ENCODE results near the gene DPEP2NB.
"Not testable (repeated sequence)": the region's sequence is repeated elsewhere in the genome, so short reads cannot be mapped to it uniquely, and the experiment has no call there.

Gene DPEP2NB

DNA sequence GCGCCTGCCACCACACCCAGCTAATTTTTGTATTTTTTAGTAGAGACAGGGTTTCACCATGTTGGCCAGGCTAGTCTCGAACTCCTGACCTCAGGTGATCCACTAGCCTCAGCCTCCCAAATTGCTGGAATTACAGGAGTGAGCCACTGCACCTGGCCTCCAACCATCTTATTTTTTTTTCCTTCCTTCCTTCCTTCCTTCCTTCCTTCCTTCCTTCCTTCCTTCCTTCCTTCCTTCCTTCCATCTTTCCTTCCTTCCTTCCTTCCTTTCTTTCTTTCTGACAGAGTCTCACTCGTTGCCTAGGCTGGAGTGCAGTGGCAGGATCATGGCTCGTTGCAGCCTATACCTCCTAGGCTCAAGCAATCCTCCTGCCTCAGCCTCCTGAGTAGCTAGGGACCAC is 5.8 kb downstream of the DPEP2NB start:
- DNase-seq: not testable (repeated sequence)

DNA sequence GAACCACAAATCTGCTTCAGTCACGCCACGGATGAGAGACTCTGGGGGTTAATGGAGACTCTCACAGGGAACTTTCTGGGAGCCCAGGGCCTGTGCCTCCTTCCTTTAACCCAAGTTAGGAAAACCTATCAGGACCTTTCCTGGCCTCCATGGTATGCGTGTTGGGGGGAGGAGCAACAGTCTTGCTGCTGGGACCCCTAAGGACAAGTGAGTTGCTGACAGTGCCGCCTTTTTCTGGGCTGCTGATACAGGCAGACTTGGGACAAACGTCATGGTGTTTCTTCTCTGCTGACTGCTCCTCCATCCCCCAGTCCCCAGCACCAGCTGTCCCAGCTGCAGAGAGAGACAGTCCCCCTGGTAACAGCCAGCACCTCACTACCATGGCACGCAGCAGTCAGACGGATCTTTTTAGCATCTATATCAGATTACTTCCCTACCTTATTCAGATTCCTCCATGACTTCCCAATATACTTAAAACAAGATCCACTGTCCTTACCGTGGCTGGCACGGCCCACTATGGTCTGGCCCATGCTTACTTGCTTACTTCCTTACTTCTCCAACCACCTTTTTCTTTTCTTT is 6.5 kb downstream of the DPEP2NB start:
- no peak for DNase-seq

DNA sequence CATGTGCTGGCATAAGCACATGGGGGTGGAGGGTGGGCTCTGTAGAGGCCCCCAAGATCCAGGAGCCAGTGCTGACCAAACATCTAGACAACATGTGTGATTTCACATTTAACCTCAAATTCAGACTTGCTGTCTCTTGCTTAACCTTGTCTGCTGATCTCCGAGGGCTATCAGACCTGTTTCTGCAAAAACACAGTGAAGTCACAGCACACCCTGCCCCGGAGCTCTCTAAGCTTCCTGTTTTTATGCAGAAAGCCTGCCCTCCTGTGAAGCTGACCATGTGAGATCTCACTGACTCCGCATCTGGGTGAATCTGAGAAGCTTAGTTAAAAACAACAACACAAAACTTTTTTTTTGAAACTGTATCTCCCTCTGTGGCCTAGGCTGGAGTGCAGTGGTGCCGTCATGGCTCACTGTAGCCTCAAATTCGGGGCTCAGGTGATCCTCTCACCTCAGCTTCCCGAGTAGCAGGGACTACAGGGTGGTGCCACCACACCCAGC is 9.9 kb downstream of the DPEP2NB start:
- no peak for DNase-seq

DNA sequence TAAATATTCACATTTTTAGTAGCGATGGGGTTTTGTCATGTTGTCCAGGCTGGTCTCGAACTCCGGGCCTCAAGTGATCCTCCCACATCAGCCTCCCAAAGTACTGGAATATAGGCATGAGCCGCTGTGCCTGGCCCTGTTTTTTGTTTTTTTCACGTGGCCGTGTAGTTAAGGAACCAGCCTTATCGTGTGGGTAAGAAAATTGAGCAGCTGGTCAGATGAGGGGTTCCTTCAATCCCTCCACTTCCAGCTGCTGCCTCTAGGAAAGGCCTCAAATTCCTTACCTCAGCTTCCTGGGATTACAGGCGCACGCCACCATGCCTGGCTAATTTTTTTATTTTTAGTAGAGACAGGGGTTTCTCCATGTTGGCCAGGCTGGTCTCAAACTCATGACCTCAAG is 10.5 kb downstream of the DPEP2NB start:
- no peak for DNase-seq

DNA sequence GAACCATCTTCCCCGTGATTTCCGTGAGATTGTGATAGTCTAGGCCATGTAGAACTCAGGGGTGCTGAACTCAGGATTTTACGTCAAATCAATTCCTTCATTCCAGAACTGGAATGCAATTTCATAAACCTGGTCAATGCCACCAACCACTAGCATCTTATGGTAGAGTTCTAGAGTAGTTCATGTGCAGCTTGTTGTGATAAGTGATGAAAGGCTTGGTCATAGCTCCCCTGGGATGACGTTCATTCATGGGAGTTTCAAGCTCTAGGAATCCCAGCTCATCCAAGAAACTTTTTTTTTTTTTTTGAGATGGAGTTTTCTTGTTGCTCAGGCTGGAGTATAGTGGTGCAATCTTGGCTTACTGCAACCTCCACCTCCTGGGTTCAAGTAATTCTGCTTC is 12.7 kb downstream of the DPEP2NB start:
- DNase-seq: no peak

DNA sequence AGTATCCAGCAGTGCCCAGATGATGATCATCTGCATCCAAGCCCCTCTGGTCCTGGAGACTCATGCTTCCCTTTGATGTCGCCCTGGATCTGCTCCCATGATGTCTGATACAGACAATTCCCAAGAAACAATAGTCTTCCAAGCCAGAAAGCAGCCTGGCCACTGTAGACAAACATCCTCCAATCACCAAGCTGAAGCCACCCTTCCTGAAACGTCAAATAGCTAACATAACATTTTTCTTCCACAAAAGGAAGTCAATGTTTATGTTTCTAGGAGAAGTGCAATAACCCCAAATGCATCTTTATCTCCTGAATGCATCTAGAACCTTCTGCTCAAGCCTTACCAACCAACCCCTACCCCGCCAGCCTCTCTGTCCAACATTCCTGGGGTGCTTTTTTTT is 15.3 kb downstream of the DPEP2NB start:
- no peak for DNase-seq

DNA sequence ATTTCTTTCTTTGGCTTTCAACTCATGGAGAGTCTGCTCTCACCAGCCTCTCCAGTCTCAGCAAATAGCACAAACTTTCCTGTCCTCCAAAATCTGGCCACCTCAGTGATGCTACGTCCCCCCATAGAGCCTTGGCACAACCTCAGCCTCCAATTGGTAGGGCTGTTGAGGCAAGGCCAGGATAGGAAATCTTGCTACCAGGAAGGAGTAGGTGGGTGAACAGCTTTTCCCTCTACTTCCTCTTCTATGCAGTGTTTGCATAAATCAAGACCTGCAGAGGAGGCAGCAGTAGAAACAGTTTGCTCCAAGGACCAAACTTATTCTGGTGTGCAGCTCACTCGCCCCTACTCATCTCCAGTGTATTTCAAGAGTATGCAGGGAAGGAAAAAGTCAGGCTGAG is 15.7 kb downstream of the DPEP2NB start:
- DNase-seq: no peak

DNA sequence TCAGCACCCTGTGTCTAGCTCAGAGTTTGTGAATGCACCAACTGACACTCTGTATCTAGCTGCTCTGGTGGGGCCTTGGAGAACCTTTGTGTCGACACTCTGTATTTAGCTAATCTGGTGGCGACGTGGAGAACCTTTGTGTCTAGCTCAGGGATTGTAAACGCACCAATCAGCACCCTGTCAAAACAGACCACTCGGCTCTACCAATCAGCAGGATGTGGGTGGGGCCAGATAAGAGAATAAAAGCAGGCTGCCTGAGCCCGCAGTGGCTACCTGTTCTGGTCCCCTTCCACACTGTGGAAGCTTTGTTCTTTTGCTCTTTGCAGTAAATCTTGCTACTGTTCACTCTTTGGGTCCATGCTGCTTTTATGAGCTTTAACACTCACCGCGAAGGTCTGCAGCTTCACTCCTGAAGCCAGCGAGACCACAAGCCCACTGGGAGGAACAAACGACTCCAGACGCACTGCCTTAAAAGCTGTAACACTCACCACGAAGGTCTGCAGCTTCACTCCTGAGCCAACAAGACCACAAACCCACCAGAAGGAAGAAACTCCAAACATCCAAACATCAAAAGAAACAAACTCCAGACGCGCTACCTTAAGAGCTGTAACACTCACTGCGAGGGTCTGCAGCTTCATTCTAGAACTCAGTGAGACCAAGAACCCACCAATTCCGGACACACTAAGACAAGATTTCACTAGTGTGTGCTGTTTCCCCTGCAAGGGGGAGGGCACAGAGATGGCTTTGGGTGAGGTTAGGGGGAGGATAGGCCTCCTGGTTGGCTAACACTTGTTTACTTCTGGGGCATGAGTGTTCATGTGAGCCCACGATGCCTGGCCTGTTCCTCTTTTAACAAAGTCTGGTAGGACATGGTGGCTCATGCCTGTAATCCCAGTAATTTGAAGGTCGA is 16.7 kb downstream of the DPEP2NB start, which contains the start of gene DPEP2:
TSS of gene DPEP2 (minus strand) at position 706 of the 910 bp plus-strand sequence. CDS start 6,272 bp downstream, outside the sequence.
- not testable (repeated sequence) for DNase-seq

DNA sequence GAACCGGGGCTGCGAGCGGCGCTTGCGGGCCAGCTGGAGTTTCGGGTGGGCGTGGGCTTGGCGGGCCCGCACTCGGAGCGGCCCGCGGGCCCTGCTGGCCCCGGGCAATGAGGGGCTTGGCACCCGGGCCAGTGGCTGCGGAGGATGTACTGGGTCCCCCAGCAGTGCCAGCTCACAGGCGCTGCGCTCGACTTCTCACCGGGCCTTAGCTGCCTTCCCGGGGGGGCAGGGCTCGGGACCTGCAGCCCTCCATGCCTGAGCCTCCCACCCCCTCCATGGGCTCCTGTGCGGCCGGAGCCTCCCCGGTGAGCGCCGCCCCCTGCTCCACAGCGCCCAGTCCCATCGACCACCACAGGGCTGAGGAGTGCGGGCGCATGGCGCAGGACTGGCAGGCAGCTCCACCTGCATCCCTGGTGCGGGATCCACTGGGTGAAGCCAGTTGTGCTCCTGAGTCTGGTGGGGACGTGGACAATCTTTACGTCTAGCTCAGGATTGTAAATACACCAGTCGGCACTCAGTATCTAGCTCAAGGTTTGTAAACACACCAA is 17.4 kb downstream of the DPEP2NB start:
- not testable (repeated sequence) for DNase-seq

DNA sequence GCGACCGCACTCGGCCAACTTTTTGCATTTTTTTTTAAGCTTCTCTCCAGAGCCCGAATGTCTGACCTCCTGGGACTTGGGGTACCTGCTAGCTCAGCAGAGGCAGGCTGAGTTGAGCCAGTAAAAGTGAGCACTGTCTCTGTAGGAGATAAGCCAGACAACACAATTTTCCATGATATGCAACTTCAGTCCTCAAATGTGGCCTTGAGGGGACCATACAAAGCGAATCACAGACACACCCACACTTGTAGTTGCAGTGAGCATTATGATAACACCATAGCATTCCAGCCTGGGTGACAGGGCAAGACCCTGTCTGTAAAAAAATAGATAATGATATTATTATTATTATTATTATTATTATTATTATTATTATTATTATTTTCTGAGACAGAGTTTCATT is 19.0 kb downstream of the DPEP2NB start:
- DNase-seq: no peak

DNA sequence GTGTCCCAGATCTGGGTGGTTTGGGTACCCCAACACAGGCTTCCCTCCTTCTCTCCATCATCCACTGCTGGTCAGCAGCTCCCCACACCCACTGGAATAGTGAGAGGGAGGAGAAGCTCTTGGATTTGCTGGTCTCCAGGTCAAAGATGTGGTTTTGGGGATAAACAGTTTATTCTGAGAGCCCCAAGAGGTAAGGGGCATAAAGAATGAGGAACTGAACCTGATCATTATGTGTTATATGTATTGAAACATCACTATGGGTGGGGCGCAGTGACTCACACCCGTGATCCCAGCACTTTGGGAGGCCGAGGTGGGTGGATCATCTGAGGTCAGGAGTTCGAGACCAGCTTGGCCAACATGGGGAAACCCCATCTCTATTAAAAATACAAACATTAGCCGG is 20.3 kb downstream of the DPEP2NB start:
- DNase-seq: no peak

DNA sequence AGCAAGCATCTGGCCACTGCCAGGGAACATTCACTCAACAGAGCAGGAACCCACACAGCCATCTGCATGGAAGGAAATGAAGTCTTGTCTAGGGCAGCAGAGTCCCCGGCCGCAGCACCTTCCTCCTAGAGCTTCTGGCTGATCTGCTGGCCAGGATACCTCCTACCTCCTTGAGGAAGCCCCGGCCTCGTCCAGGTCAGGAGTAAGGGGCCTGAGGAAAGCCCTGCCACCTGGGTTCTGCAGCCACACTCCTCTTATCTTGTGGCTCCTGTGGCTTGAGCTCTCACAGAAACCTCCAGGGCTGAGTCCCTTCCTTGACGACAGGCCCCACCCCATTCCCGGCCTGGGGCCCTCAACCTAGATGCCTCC is 21.7 kb downstream of the DPEP2NB start:
- not testable (repeated sequence) for DNase-seq

DNA sequence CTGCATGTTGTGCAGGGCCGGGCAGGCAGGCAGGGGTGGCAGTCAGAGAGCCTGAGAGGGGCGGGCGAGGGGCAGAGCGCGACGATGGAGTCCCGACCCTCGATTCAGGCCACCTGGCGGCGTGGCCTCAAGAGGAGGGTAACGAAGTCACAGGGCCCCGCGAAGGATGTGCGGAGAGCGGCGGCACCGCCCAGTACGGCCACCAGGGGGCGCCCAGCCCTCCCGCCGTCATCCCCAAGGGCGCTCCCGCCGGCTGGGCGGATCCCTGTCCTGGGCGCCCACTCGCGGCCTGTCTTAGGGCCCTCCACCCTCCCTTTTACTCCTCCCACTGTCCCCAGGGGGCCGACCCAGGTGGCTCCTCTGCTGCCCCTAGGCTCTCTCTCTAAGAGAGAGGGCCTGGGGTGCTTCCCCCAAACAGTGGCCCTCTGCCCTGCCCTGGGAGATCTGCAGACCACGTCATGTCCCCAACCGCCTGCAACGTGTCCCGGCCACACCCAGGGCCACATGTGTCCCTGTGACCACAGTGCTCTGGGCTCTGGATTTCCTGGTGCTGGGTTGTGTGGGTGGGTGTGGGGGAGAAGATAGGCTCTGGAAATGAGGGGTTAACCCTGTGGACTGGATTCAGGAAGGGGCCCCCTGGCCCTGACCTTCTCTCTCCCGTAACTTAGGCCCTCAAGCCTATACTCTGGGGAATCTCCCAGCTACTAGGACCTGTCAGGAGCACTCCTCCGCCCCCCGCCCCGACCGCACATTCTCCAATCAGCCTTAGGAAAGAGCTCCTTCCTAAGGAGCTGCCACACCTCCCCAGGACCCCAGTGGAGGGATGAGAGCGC is 22.3 kb downstream of the DPEP2NB start:
- peak; percentile 51 for DNase-seq

DNA sequence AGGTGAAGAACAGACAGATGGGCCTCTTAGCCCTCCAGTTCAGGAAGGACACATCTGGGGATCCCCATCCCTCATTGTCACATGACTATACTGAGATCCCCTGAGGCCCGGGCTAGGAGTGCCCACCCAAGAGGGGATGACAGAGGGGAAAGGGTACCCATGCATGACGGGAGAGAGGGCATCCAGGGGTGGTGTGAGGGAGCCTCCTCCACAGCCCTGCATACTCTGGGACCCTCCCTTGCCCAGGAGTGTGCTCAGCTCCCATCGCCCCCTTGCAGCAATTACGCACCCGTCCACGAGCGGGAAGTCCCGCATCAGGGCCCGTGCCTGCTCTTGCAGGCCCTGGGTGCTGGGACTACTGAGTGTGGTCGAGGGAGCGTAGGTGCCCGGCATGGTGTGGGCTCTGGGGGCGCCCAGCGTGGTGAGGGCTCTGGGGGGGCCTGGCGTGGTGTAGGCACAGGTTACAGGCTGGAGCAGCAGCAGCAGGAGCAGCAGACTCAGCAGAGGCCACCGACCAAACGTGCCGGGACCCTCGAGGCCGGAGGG is 23.0 kb downstream of the DPEP2NB start:
- DNase-seq: no peak

DNA sequence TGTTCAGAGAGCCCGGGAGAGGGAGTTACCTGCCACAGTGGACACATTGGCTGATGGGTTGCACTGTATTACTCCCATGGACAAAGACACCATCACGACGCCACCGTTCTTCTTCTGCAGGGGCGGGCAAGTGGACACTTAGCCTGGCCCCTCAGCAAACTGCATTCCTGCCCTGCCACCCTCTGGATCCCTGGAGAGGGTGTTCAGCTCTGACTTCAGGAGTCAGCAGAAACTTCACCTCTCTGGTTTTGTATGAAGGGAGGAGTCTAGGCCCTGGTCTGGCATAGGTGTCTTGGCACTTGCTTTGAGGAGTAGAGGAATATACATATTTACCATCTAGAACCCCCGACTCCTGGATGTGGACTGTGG is 25.7 kb downstream of the DPEP2NB start:
- DNase-seq: no peak

DNA sequence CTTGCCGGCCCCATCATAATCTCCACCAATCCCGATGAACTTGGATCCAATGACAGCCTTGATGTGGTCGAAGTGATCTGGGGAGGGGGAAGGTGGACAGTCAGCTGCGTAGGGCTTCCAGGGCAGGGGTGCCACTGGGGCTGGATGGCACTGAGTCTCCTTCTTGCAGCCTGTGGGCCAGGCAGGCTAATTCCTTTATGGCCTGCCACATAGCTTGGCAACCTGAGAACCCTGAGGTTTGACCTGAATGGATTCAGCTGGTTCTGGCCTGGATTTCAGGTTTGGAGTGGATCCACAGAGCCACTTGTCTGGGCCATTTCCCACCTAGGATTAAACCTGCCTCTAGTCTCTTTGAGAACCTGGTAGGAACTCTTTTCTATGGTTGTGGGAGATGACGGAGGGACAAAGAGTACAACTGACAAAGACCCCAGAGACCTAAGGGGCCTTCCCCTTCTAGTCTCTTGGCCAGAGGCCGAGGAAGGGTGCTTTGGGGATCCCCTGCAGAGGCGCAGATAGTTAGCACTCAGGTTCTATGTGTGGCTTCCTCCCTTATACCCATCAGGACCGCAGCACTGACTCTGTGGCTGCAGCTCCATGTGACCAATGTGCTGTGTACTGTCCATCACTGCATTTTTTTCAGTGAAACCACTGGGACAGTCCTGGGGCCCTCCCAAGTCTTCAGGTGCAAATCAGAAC is 26.2 kb downstream of the DPEP2NB start:
- DNase-seq: no peak

DNA sequence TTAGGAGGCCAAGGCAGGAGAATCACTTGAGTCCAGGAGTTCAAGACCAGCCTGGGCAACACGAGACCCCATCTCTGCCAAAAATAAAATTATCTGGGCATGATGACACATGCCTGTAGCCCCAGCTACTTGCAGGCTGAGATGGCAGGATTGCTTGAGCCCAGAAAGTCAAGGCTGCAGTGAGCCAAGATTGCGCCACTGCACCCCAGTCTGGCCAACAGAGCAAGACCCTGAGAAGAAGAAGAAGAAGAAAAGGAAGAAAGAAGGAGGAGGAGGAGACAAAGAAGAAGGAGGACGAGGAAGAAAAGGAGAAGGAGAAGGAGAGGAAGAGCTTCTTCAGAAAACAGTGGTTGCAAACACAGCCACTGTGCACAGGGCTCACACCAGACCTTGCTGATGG is 27.0 kb downstream of the DPEP2NB start:
- DNase-seq: no peak

DNA sequence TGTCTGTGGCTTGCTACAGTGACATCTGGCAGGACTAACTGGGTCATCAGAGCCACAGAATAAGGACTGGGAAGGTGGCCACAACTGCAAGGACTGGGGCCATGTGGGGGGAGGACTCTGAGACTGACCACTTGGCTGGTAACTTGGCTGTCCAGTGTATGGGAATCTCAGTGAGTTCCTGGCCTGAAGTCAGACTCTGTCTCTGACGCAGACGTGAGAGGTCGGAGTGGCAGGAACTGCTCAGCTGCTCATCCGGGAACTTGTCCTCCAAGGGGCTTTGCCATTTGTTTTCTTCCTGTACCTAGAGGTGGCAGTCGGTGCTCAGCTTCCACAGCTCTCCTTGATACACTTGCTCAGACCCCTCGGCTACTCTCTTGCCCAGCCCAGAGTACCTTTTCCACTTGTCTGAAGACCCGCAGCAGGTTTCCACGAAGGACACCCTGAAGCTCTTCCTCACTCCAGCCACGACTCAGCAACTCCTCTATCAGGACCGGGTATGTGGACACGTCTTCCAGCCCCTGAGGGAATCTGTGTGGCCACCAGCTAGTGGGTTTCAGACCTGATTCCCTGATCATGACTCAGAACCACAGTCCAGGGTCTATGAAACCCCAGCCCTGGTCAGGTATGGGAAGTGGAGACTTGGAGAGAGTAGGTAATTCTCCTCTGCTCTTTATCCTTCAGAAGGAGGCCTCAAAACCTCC is 28.1 kb downstream of the DPEP2NB start:
- no peak for DNase-seq

DNA sequence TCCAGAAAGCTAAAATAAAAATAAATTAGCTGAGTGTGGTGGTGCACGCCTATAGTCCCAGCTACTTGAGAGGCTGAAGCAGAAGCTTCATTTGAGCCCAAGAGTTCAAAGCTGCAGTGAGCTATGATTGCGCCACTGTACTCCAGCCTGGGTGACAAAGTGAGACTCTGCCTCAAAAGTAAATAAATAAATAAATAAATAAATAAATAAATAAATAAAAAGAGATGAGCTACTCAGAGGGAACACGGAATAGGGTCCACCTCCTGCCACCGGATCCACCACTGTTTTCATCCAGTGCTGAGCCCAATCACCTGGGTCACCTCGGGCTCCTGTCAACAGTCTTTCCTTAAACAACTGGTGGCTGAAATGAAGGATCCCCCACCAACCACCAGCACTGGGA is 28.8 kb downstream of the DPEP2NB start:
- DNase-seq: no peak

DNA sequence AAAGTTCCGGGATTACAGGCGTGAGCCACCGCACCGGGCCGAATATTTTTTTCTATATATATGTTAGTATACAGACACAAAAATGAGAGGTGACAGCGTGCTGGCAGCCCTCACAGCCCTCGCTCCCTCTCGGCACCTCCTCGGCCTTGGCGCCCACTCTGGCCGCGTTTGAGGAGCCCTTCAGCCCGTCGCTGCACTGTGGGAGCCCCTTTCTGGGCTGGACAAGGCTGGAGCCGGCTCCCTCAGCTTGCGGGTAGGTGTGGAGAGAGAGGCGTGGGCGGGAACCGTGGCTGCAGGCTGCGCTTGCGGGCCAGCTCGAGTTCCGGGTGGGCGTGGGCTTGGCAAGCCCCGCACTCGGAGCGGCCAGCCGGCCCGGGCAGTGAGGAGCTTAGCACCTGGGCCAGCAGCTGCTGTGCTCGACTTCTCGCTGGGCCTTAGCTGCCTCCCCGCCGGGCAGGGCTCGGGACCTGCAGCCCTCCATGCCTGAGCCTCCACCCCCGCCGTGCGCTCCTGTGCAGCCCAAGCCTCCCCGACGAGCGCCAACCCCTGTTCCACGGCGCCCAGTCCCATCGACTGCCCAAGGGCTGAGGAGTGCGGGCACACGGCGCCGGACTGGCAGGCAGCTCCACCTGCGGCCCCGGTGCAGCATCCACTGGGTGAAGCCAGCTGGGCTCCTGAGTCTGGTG is 33.6 kb downstream of the DPEP2NB start:
- DNase-seq: no peak

All from NCI-H1105 treated with DMSO at 0.1 percent for 48 hours (cell line).